HEK293T (cell line): ENCODE results near the gene APOL3.

ENCODE experiments used
- ARNT ChIP-seq: fragments of 450-650 bp; IDR thresholded peaks from 2 replicates; pipeline ENCODE4 v1.6.1; 2017; ENCODE audit warnings: mild to moderate bottlenecking
- BHLHE40 ChIP-seq: fragments of 450-650 bp; IDR thresholded peaks from 2 replicates; pipeline ENCODE4 v1.6.1; 2016; ENCODE audit warnings: mild to moderate bottlenecking, moderate library complexity, borderline replicate concordance
- CTBP1 ChIP-seq: fragments of 450-650 bp; IDR thresholded peaks from 2 replicates; pipeline ENCODE4 v1.6.1; 2016; ENCODE audit warnings: borderline replicate concordance
- ELF4 ChIP-seq: fragments of 450-650 bp; IDR thresholded peaks from 2 replicates; pipeline ENCODE4 v1.6.1; 2017; ENCODE audit warnings: antibody characterized with exemption
- FOXA1 ChIP-seq: fragments of 450-650 bp; IDR thresholded peaks from 2 replicates; pipeline ENCODE4 v1.6.1; 2016; ENCODE audit warnings: mild to moderate bottlenecking
- FOXK2 ChIP-seq: fragments of 450-650 bp; IDR thresholded peaks from 2 replicates; pipeline ENCODE4 v1.6.1; 2016; ENCODE audit warnings: mild to moderate bottlenecking
- FOXM1 ChIP-seq: fragments of 450-650 bp; IDR thresholded peaks from 2 replicates; pipeline ENCODE4 v1.6.1; 2017; ENCODE audit warnings: mild to moderate bottlenecking, borderline replicate concordance
- HDGF ChIP-seq: fragments of 450-650 bp; IDR thresholded peaks from 2 replicates; pipeline ENCODE4 v1.6.1; 2017; ENCODE audit warnings: antibody characterized with exemption, borderline replicate concordance
- LEF1 ChIP-seq: fragments of 450-650 bp; IDR thresholded peaks from 2 replicates; pipeline ENCODE4 v1.6.1; 2017; ENCODE audit warnings: mild to moderate bottlenecking, borderline replicate concordance
- NFRKB ChIP-seq: fragments of 450-650 bp; IDR thresholded peaks from 2 replicates; pipeline ENCODE4 v1.6.1; 2016; ENCODE audit warnings: mild to moderate bottlenecking, moderate library complexity
- PKNOX1 ChIP-seq: fragments of 450-650 bp; IDR thresholded peaks from 2 replicates; pipeline ENCODE4 v1.6.1; 2016
- SP1 ChIP-seq: fragments of 450-650 bp; IDR thresholded peaks from 2 replicates; pipeline ENCODE4 v1.6.1; 2017
- TARDBP ChIP-seq: fragments of 450-650 bp; IDR thresholded peaks from 2 replicates; pipeline ENCODE4 v1.6.1; 2016
- ZNF384 ChIP-seq: fragments of 450-650 bp; IDR thresholded peaks from 2 replicates; pipeline ENCODE4 v1.6.1; 2016

GRCh38 chr22:36136988-36137387 is 23.6 kb downstream of the APOL3 start:
- TF ChIP-seq TARDBP, result no peak
- TF ChIP-seq ELF4, result no peak
- TF ChIP-seq ZNF384, result no peak
- TF ChIP-seq ARNT, result no peak
- TF ChIP-seq FOXA1, result no peak
- TF ChIP-seq CTBP1, result no peak
- TF ChIP-seq LEF1, result no peak
- TF ChIP-seq SP1, result no peak
- no peak for TF ChIP-seq BHLHE40
- TF ChIP-seq FOXM1, result no peak
- TF ChIP-seq HDGF, result no peak
- TF ChIP-seq PKNOX1, result no peak
- TF ChIP-seq FOXK2, result no peak
- TF ChIP-seq NFRKB, result no peak
